NCI-H748 (cell line): ENCODE results near the gene GRIK4.

Source experiments
- DNase-seq: peaks from one replicate; lab custom pipeline; 2025; ENCODE audit not compliant: unreplicated experiment; lab: John Stamatoyannopoulos, UW

The GRIK4 gene

GRCh38 chr11:120923866-120924508 is 412.4 kb downstream of the GRIK4 start:
- no peak for DNase-seq

DNA sequence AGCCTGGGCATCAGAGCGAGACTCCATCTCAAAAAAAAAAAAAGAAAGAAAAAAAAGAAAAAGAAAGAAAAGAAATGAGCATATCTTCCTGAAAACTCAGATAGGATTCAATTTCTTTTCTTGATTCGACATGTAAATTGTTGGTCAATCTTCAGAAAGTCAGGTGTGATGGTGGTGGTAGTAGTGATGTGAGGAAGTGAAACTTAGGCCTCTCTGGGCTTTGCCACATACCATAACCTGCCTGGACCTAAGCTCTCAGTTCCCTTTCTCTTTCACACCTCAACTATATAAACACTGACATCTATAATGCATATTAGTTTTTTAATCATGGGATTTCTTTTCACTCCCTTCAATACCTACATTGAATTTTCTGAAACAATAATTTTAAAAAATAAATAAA is 414.4 kb downstream of the GRIK4 start:
- DNase-seq: no peak

DNA sequence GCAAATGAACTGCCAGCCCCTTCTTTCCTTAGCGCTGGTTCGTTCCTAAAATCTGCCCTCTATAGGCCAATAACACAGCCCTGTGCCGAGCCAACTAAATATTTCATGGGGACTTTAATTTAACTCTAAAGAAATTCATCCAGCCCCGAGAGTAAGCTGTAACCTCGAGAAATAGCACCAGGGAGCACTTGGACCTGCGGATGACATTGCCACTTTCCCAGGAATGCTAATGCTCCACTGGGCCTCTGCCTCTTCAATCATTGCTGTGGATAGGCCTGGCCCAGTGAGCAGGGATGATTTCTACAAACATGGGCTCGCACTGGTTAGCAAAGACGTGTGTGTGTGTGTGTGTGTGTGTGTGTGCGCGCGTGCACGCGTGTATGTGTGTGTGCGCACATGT is 417.1 kb downstream of the GRIK4 start:
- no peak for DNase-seq

- no peak for DNase-seq
Observed at GRCh38 chr11:120929090-120929489, 417.5 kb downstream of the GRIK4 start.

- DNase-seq: peak; percentile 49
Observed at GRCh38 chr11:120929664-120930154, 418.2 kb downstream of the GRIK4 start.

- DNase-seq: peak; percentile 6
Observed at GRCh38 chr11:120931057-120931779, 419.7 kb downstream of the GRIK4 start.

DNA sequence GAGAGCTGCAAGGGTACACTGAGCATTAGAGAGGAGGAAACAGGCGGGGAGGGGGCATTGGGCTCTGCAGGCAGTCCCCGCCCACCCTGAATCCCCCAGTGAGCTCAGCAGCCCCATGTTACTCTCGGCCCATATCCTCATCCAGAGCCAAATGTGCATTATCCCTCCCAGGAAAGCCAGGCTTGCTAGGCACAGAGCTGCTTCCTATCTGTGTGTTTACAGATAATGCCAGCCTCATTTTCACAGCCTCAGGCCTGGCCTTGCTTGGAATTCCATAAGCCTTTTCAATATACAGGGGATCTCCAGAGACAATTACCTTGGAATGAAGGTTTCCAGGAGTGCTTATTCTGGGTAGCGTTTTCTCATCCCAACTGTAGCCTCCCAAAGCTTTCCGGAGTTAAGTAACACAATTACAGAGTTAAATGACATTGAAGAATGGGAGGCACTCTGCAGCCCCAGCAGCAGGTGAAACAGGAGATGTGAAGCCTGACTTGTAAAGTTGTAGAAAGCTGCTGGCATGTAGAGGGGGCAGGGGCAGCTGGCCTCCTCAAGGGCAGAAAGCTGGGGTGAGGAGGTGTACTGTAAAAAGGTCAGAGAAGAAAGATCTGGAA is 420.9 kb downstream of the GRIK4 start:
- no peak for DNase-seq

- no peak for DNase-seq
Observed at GRCh38 chr11:120936356-120936755, 424.8 kb downstream of the GRIK4 start.

GRCh38 chr11:120937501-120937900 is 426.0 kb downstream of the GRIK4 start:
- DNase-seq: no peak

DNA sequence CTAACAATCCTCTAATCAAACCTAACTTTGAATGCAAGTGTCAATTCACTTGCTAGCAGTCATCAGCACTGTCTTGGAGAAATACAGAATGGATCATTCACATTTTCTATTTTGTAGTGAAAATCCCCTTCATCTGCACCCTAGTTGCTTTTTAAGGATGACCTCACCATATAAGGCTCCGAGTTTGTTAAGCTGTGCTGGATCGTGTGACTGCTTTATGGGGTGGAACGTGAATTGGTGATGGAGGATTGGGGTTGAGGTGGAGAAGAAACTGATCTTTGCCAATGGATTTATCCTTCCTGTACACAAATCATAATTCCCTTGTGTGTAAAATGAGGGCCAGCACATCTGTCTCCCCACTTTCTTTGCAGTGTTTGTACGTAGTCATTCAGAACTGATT is 426.7 kb downstream of the GRIK4 start:
- no peak for DNase-seq

- DNase-seq: no peak
Observed at GRCh38 chr11:120940160-120940848, 428.8 kb downstream of the GRIK4 start.

DNA sequence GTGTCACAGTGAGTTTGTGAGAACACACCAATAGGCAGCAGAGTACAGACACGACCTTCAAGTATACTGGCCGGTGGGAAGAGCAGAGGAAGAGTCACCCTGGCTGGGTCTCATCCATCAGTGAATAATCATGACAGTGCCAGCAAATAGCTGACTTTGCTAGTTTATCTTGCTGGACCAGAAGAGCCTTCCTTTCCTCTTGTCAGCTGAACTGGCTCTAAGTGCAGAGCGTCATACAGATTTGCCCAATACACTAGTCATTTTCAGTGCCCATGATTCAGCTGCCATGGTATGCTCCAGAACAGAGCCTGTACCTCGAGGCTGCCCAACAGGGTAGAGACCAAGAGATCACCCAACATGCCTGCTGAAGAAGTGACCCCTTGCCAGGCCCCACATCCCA is 429.5 kb downstream of the GRIK4 start:
- DNase-seq: no peak

DNA sequence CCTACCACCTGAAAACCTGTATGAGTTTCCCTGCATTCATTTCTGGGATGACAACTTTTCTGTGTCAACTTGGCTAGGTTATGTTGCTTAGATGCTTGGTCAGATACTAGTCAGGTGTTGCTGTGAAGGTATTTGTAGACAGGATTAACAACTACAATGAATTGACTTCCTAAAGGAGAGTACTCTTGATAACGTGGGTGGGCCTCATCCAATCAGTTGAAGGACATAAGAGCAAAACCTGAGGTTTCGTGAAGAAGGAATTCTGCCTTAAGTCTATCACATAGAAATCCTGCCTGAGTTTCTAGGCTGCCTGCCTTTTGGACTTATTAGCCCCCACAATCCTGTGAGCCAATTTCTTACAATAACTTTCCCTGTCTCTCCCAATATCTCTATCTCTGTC is 431.2 kb downstream of the GRIK4 start:
- no peak for DNase-seq

DNA sequence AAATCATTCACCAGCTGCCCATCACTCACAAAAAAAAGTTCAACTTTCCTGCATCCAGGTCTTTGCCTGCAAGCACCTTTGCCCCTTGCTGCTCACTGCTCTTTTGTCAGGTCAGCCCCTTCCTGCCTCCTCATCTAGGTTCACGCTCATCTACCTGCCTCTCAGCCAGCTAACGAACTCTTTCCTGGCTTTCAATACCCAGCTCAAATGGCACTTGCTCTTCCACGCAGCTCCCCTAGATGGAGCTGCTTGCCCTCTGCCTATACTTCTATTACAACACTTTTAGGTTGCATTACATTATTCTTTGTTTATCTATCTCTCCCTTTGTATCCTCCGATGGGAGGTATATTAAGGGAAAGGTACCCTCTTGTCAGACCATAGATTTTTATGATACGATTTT is 433.5 kb downstream of the GRIK4 start:
- DNase-seq: no peak

- DNase-seq: no peak
Observed at GRCh38 chr11:120950880-120951279, 439.3 kb downstream of the GRIK4 start.

- peak; percentile 80 for DNase-seq
Observed at GRCh38 chr11:120952461-120953434, 441.2 kb downstream of the GRIK4 start.

DNA sequence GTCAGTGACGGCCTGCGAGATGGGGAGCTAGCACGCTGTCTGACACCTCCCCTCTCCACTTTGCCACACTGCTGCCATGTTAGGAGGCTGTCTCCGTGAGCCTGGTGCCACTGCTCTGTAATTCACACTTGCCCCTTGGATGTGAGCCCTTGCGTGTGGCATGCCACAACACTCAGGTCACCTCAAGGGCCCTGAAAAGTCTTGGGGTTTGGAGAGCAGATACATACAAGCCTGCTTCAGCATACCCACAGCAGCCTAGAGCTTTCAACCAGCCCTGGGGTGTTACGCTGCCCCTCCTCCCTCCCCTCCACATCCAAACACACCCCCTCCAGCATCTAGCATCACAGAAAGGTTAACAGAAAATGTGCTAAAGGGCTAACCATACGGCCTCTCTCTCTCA is 442.8 kb downstream of the GRIK4 start:
- no peak for DNase-seq

DNA sequence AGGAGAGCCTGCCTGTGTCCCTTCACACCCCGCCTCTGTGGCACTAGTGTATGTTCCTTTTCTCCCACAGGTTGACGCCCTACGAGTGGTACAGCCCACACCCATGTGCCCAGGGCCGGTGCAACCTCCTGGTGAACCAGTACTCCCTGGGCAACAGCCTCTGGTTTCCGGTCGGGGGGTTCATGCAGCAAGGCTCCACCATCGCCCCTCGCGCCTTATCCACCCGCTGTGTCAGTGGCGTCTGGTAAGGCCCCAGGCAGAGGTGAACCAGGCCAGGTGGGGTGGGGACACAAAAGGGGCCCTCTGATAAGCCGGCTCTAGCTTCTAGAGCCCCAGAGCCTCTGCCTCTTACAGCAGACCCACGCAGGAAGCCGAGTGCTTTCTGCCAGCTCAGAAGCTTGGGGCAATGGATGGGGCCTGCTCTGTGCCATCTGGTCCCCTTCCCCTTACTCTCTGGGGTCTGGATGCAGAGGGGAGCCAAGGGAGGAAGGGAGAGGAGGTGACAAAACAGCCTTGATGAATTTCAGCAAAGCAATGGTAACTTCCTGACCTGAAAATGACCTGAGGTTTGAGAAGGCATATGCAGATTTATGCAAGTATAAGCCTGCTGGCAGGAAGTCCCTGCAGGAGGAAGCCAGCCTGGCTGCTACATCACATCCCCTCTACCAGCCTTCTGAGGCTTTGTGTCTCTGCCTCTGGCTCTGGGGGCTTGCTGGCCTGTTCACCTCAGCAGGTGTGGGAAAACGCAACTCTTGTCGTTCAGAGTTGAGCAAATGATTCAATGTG is 445.4 kb downstream of the GRIK4 start:
- DNase-seq: no peak

- DNase-seq: no peak
Observed at GRCh38 chr11:120958185-120958584, 446.6 kb downstream of the GRIK4 start.

GRCh38 chr11:120959189-120959588 is 447.6 kb downstream of the GRIK4 start:
- DNase-seq: peak; percentile 69
